H1 (cell line): ENCODE data around the gene MPPED2. TPM values are rescaled to one million over a fixed set of nuclear protein-coding genes. Genes with fewer than 3 reads are reported as not detected.

Experiments
- CTCF ChIA-PET: fragments of 300-600 bp; sonication (Branson Sonifier 250); formaldehyde crosslinking; loops from one replicate; lab custom pipeline; 2021; ENCODE audit not compliant: partially characterized antibody; lab: Charles Lee
- POLR2A ChIA-PET: fragments of 300-600 bp; sonication (Branson Sonifier 250); formaldehyde crosslinking; loops from one replicate; lab custom pipeline; 2021; ENCODE audit warnings: inconsistent platforms; ENCODE audit not compliant: partially characterized antibody; lab: Charles Lee
- DNase-seq, 2 experiments: peaks; one replicate each; pipeline versions ENCODE4 v3.0.0 to v3.0.0-alpha.2; 2010 to 2022; ENCODE audit warnings: low spot score in 2 of 2, low read depth in 1 of 2, mixed read lengths in 1 of 2
- FAIRE-seq: peaks from 2 replicates; lab custom pipeline; 2011; peaks lifted over from hg19 to GRCh38; lab: Jason Lieb, UNC
- H2AFZ ChIP-seq: 2 replicates; pipeline ENCODE4 v1.8.1; 2012; ENCODE audit warnings: low read length, inconsistent platforms
- H2AK5ac ChIP-seq: 2 replicates; pipeline ENCODE4 v1.6.1; 2013; ENCODE audit warnings: low read depth, low read length
- H2BK120ac ChIP-seq: replicated peaks from 2 replicates; pipeline ENCODE3; 2013; ENCODE audit warnings: low read depth, low read length, inconsistent platforms
- H2BK12ac ChIP-seq: 2 replicates; pipeline ENCODE4 v1.6.1; 2013; ENCODE audit warnings: low read depth, low read length
- H2BK15ac ChIP-seq: 2 replicates; pipeline ENCODE4 v1.6.1; 2013; ENCODE audit warnings: low read length
- H2BK20ac ChIP-seq: 2 replicates; pipeline ENCODE4 v1.6.1; 2013; ENCODE audit warnings: low read length
- H2BK5ac ChIP-seq: 2 replicates; pipeline ENCODE4 v1.6.1; 2013; ENCODE audit warnings: low read depth, low read length
- H3K14ac ChIP-seq: 2 replicates; pipeline ENCODE4 v1.6.1; 2013; ENCODE audit warnings: inconsistent platforms; ENCODE audit not compliant: insufficient read length
- H3K18ac ChIP-seq: 2 replicates; pipeline ENCODE4 v1.6.1; 2013; ENCODE audit warnings: low read length; ENCODE audit errors: extremely low read depth
- H3K23ac ChIP-seq: 2 replicates; pipeline ENCODE4 v1.6.1; 2013; ENCODE audit warnings: inconsistent platforms; ENCODE audit not compliant: insufficient read length
- H3K23me2 ChIP-seq: 2 replicates; pipeline ENCODE4 v1.6.1; 2013; ENCODE audit warnings: low read depth, low read length
- H3K27ac ChIP-seq: 2 replicates; pipeline ENCODE4 v1.6.1; 2011; ENCODE audit warnings: low read depth, low read length, inconsistent platforms
- H3K27me3 ChIP-seq, 4 experiments: replicated peaks in 1 of 4; 1 replicate in 1 of 4; 2 replicates in 3 of 4; pipeline versions ENCODE4 v1.6.1 to v1.8.1; 2011 to 2013; ENCODE audit warnings: low read length in 3 of 4, mild to moderate bottlenecking in 3 of 4, inconsistent platforms in 2 of 4, mixed read lengths in 2 of 4, moderate library complexity in 1 of 4; ENCODE audit not compliant: control insufficient read depth in 3 of 4, insufficient read depth in 3 of 4; ENCODE audit errors: extremely low read depth in 1 of 4
- H3K36me3 ChIP-seq, 4 experiments: 2 replicates each; pipeline versions ENCODE4 v1.6.1 to v1.8.1; 2011 to 2013; ENCODE audit warnings: mild to moderate bottlenecking in 4 of 4, low read length in 3 of 4, moderate library complexity in 2 of 4, control low read depth in 1 of 4, inconsistent platforms in 1 of 4; ENCODE audit not compliant: insufficient read depth in 4 of 4, control insufficient read depth in 2 of 4
- H3K4ac ChIP-seq: replicated peaks from 2 replicates; pipeline ENCODE3; 2013; ENCODE audit warnings: low read length, low read depth, mixed read lengths, inconsistent platforms; ENCODE audit not compliant: insufficient read length
- H3K4me1 ChIP-seq, 4 experiments: replicated peaks in 1 of 4; 1 replicate in 1 of 4; 2 replicates in 3 of 4; pipeline versions ENCODE4 v1.6.1 to v1.8.1; 2011 to 2013; ENCODE audit warnings: low read length in 3 of 4, inconsistent platforms in 2 of 4, mixed read lengths in 1 of 4; ENCODE audit not compliant: insufficient read depth in 4 of 4, control insufficient read depth in 3 of 4
- H3K4me2 ChIP-seq, 2 experiments: 2 replicates each; pipeline versions ENCODE4 v1.6.1 to v1.8.1; 2011 to 2013; ENCODE audit warnings: low read depth in 2 of 2, low read length in 2 of 2, control low read depth in 1 of 2, inconsistent platforms in 1 of 2, mild to moderate bottlenecking in 1 of 2; ENCODE audit not compliant: insufficient read depth in 1 of 2
- H3K4me3 ChIP-seq, 4 experiments: fragments of 200-600, 300-600 bp in 1 of 4; sonication (generic), shearing (Covaris generic), sonication (Bioruptor Twin) in 1 of 4; 2 replicates each; pipeline versions ENCODE4 v1.5.1 to v1.8.1; 2011 to 2016; ENCODE audit warnings: low read length in 4 of 4, low read depth in 3 of 4, control low read depth in 2 of 4, inconsistent platforms in 2 of 4, mild to moderate bottlenecking in 2 of 4, mixed read lengths in 1 of 4, moderate library complexity in 1 of 4; ENCODE audit not compliant: insufficient read depth in 2 of 4; ENCODE audit errors: extremely low read depth in 1 of 4
- H3K56ac ChIP-seq: replicated peaks from 2 replicates; pipeline ENCODE3; 2013; ENCODE audit warnings: low read depth, mild to moderate bottlenecking, mixed read lengths, low read length, inconsistent platforms; ENCODE audit not compliant: insufficient read length
- H3K79me1 ChIP-seq: 2 replicates; pipeline ENCODE4 v1.6.1; 2013; ENCODE audit warnings: low read depth, low read length, control low read depth
- H3K79me2 ChIP-seq, 2 experiments: 2 replicates each; pipeline versions ENCODE4 v1.6.1 to v1.8.1; 2012 to 2013; ENCODE audit warnings: low read length in 2 of 2, mild to moderate bottlenecking in 2 of 2, inconsistent platforms in 1 of 2; ENCODE audit not compliant: insufficient read depth in 2 of 2, control insufficient read depth in 1 of 2
- H3K9ac ChIP-seq, 4 experiments: replicated peaks in 1 of 4; 1 replicate in 1 of 4; 2 replicates in 3 of 4; pipeline versions ENCODE4 v1.6.1 to v1.8.1; 2011 to 2013; ENCODE audit warnings: low read depth in 3 of 4, low read length in 3 of 4, control low read depth in 2 of 4, mild to moderate bottlenecking in 2 of 4, moderate library complexity in 2 of 4, inconsistent platforms in 1 of 4; ENCODE audit errors: extremely low read depth in 1 of 4
- H3K9me3 ChIP-seq, 2 experiments: 2 replicates each; pipeline versions ENCODE4 v1.6.1 to v1.8.1; 2012 to 2013; ENCODE audit warnings: mild to moderate bottlenecking in 2 of 2, moderate library complexity in 2 of 2, control low read depth in 1 of 2, inconsistent platforms in 1 of 2, low read depth in 1 of 2, low read length in 1 of 2, mixed read lengths in 1 of 2; ENCODE audit not compliant: insufficient read depth in 2 of 2
- H4K20me1 ChIP-seq, 2 experiments: replicated peaks in 1 of 2; 2 replicates each; pipeline versions ENCODE3 to v1.8.1; 2011 to 2013; ENCODE audit warnings: inconsistent platforms in 2 of 2, low read length in 2 of 2, mild to moderate bottlenecking in 1 of 2; ENCODE audit not compliant: insufficient read depth in 2 of 2, control insufficient read depth in 1 of 2
- H4K5ac ChIP-seq: 2 replicates; pipeline ENCODE4 v1.6.1; 2013; ENCODE audit warnings: low read length, low read depth, mixed read lengths, inconsistent platforms; ENCODE audit not compliant: insufficient read length
- H4K8ac ChIP-seq: 2 replicates; pipeline ENCODE4 v1.8.0; 2013; ENCODE audit warnings: mild to moderate bottlenecking, moderate library complexity, low read length, inconsistent platforms; ENCODE audit not compliant: insufficient read depth; ENCODE audit errors: extremely low read depth
- H4K91ac ChIP-seq: replicated peaks from 2 replicates; pipeline ENCODE3; 2013; ENCODE audit warnings: low read length, mixed read lengths, inconsistent platforms; ENCODE audit not compliant: insufficient read length
- BRCA1 ChIP-seq: IDR thresholded peaks from 2 replicates; pipeline ENCODE4 v1.6.1; 2012; ENCODE audit warnings: low read depth, low read length, improper control_type of control experiment
- EZH2 ChIP-seq: fragments of 200-600 bp; sonication (generic); IDR thresholded peaks from 2 replicates; pipeline ENCODE4 v1.7.1; 2012; ENCODE audit warnings: low read depth, mild to moderate bottlenecking, moderate library complexity, low read length, inconsistent platforms; ENCODE audit not compliant: severe bottlenecking
- PHF8 ChIP-seq: fragments of 200-600 bp; sonication (generic); conservative IDR thresholded peaks from 2 replicates; pipeline ENCODE4 v1.7.1; 2012; ENCODE audit warnings: low read depth, mild to moderate bottlenecking, inconsistent platforms, low read length, moderate library complexity
- POLR2A ChIP-seq, 2 experiments: IDR thresholded peaks; 1 replicate in 1 of 2; 2 replicates in 1 of 2; pipeline ENCODE4 v1.6.1; 2011; ENCODE audit warnings: low read depth in 2 of 2, low read length in 2 of 2, mild to moderate bottlenecking in 2 of 2; ENCODE audit errors: control extremely low read depth in 1 of 2
- RXRA ChIP-seq: IDR thresholded peaks from 2 replicates; pipeline ENCODE4 v1.6.1; 2011; ENCODE audit warnings: low read depth, mild to moderate bottlenecking, low read length, moderate library complexity; ENCODE audit not compliant: insufficient read depth
- TBP ChIP-seq: IDR thresholded peaks from 2 replicates; pipeline ENCODE4 v1.6.1; 2011; ENCODE audit warnings: low read depth, low read length, improper control_type of control experiment
- YY1 ChIP-seq: IDR thresholded peaks from 2 replicates; pipeline ENCODE4 v1.6.1; 2011; ENCODE audit warnings: low read depth, mild to moderate bottlenecking, low read length
- ZNF274 ChIP-seq: IDR thresholded peaks from 2 replicates; pipeline ENCODE4 v1.7.0; 2012; ENCODE audit warnings: low read length, borderline replicate concordance; ENCODE audit errors: extremely low read depth
- WGBS, 2 experiments: shearing (Covaris generic) in 1 of 2; methylation state at CpG; one replicate each; pipeline versions ENCODE4 v1.1.6 to v1.1.7; 2013 to 2015; ENCODE audit warnings: low lambda C conversion rate in 2 of 2, mixed read lengths in 2 of 2, inconsistent platforms in 1 of 2, low coverage in 1 of 2, missing lambda C conversion rate in 1 of 2; ENCODE audit not compliant: insufficient replicate concordance in 2 of 2, insufficient coverage in 1 of 2, insufficient read length in 1 of 2; ENCODE audit errors: extremely low coverage in 1 of 2, missing lambda C conversion rate in 1 of 2; 5-methylcytosine and 5-hydroxymethylcytosine counted together
- polyA plus RNA-seq, 7 experiments: library from polyadenylated mRNA; depleted of rRNA in 3 of 7; stranded (reverse) in 5 of 7; unstranded in 2 of 7; fragments of >200 nt in 5 of 7; fragments of 200-250 nt in 2 of 7; gene quantifications; 1 replicate in 5 of 7; 2 replicates in 1 of 7; 4 replicates in 1 of 7; pipeline versions ENCODE4 v1.2.1 to v1.2.3, GENCODE V29; 2011 to 2013; ENCODE audit warnings: missing spikeins in 2 of 7, mixed read lengths in 2 of 7
- total RNA-seq: library from RNA; stranded (reverse); fragmentation: NEBNext Ultra II Directional; extraction: Animal tissue kit (Norgen Biotek cat#: 25700); gene quantifications from 2 replicates; pipeline ENCODE4 v1.2.1, GENCODE V29; 2021

The MPPED2 gene
- total and polyA plus RNA-seq, 2 of the 8 experiments (the other 6 are each of a cell fraction or from before 2014, with no cell fraction given) = 1.3 to 3.5 TPM

DNA sequence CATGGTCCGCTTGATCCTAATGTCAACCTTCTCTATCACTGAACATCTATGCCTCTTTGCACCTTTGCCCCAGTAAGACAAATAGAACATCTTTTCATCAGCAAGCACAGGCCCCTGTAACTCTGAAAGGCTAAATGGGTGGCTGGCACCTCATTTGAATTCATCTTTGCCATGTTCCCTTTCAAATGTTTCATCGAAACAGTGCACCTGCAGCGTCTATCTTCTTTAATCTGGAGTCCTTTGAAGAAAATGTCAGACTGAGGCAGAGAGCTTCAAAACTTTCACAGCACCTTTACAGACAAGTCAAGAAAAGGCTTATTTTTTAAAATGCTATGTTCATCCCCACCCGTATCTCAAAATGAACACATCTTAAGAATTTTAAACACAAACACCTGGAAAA, 3.4 kb downstream of the MPPED2 start:
- H3K4me1 ChIP-seq = peaks cover 0 to 2% (median 0%) of the 10 kb centered on the region in 4 experiments; a peak in 2 of 7 replicates
- H2BK12ac ChIP-seq = no peak overlapping the region
- H2AFZ ChIP-seq = no peak overlapping the region
- peaks cover 0 to 6% (median 2%) of the 10 kb centered on the region in 4 experiments; a peak in 2 of 8 replicates for H3K36me3 ChIP-seq
- FAIRE-seq = no peak
- H2BK20ac ChIP-seq = no peak overlapping the region
- no peak overlapping the region; a peak in 1 of 4 replicates for H3K4me2 ChIP-seq
- no peak overlapping the region for H3K9ac ChIP-seq
- no peak overlapping the region for H2BK15ac ChIP-seq
- H4K5ac ChIP-seq = no peak overlapping the region
- no peak overlapping the region for H3K14ac ChIP-seq
- 91% methylated on average over 4 of the region's 4 CpGs; no CpG with 5 or more reads in 1 of the 2 experiments for WGBS, 2 experiments
- peaks cover 0 to 15% of the 10 kb centered on the region in 2 experiments; a peak in 2 of 4 replicates for H3K79me2 ChIP-seq
- TF ChIP-seq POLR2A (IDR thresholded peaks at IDR 0.05; ENCODE audit: control extremely low read depth in 1 of 2, low read depth in 2 of 2, low read length in 2 of 2) (no peak), ZNF274 (no peak), BRCA1 (no peak), PHF8 (no peak), TBP (no peak), EZH2 (no peak), YY1 (no peak), RXRA (no peak)
- no peak overlapping the region for H3K4ac ChIP-seq
- H3K23ac ChIP-seq = no peak overlapping the region
- no peaks in the 10 kb centered on the region for H3K9me3 ChIP-seq
- H3K79me1 ChIP-seq = no peaks in the 10 kb centered on the region
- H4K20me1 ChIP-seq = no peaks in the 10 kb centered on the region
- POLR2A ChIA-PET = interaction anchor here (1.4 kb wide), 2 partner anchors 9 to 37 kb away, joined by 3 to 4 read pairs; no protein-coding TSS in a partner anchor
- no peak overlapping the region for H3K4me3 ChIP-seq
- no peak for DNase-seq
- no peak overlapping the region for H2BK5ac ChIP-seq
- peaks cover 21% of the 10 kb centered on the region for H3K23me2 ChIP-seq
- H2BK120ac ChIP-seq = no peak overlapping the region
- CTCF ChIA-PET = no interaction called here
- peaks cover 1 to 37% (median 26%) of the 10 kb centered on the region in 4 experiments for H3K27me3 ChIP-seq
- no peak overlapping the region for H3K18ac ChIP-seq
- no peak overlapping the region for H4K91ac ChIP-seq
- H2AK5ac ChIP-seq = no peak overlapping the region
- H3K27ac ChIP-seq = no peak overlapping the region
- no peak overlapping the region for H4K8ac ChIP-seq
- H3K56ac ChIP-seq = no peak overlapping the region
